ENCODE measurements around the gene ATP1A4.

DNA sequence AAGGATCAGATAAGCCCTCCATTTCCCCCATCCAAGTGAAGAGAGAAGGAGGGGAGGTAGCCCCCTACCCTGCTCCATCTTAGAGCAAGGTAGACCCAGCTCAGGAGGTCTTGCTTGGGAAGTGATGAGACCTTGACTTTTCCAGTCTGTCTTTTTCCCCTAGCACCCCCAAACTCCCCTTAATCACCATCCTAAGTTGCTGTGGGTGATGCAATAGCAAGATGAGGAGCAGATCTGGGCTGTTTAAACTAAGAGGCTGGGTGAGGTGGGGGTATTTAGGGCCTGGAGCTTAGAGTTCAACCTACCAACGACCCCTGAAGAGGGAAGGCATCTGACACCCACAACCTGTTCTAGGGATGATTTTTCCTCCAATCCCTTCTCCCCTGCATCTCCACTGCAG lies 34.1 kb upstream of the ATP1A4 start:
- TF ChIP-seq CTCF (IDR thresholded peaks at IDR 0.05; ENCODE audit: insufficient read depth, low read depth, low read length) (no peak), EZH2 (IDR thresholded peaks at IDR 0.05; ENCODE audit: insufficient read depth, low read length) (no peak)
